ENCODE data around the gene RAD52. TPM values are rescaled to one million over a fixed set of nuclear protein-coding genes. Genes with fewer than 3 reads are reported as not detected.

RAD52 gene
- total RNA-seq, 4 donors from 2014 or later: 26.9 to 61.5 (median 27.9) TPM

DNA sequence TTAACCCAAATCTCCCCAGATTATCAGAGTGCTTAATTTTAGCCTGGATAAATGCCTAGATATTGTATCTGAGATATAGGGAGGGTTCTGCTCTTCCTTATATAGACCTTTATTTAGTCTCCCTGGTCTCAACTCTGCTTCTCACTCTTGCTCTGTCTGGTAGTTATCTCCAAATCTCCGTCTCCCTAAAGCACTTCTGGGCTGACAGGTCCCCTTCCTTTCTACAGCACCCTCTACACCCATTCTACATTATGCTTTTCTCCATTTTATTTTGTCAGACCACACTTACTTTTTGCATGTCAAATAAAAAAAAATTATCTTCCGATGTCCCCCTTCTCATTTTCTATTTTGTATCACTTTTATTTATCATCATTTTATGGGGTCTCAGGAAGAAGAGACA, 39.6 kb upstream of the RAD52 start:
- TF ChIP-seq EP300 (IDR thresholded peaks at IDR 0.05): no peak
- TF ChIP-seq POLR2A (IDR thresholded peaks at IDR 0.05): no peak
- TF ChIP-seq CTCF (IDR thresholded peaks at IDR 0.05): no peak
- H3K27ac ChIP-seq: peak overlapping the region in 3 of 4 donors; percentile 95 to 99 (median 96)
- H3K4me1 ChIP-seq: peaks cover 0 to 33% (median 14%) of the 10 kb centered on the region in 4 donors
- no peaks in the 10 kb centered on the region for H3K36me3 ChIP-seq
- no peaks in the 10 kb centered on the region for H3K9me3 ChIP-seq
- DNase-seq (ENCODE audit: low spot score in 2 of 2): no peak
- WGBS, 2 donors: 71% methylated on average over 2 of the region's 2 CpGs
- H3K27me3 ChIP-seq: no peaks in the 10 kb centered on the region
- no peak overlapping the region for H3K4me3 ChIP-seq

- WGBS, 2 donors: 71 to 75% methylated on average over 4 of the region's 4 CpGs
- Histone ChIP-seq H3K36me3 (no peaks in the 10 kb centered on the region), H3K4me3 (no peak overlapping the region), H3K4me1 (peaks cover 0 to 33% (median 14%) of the 10 kb centered on the region in 4 donors), H3K27me3 (no peaks in the 10 kb centered on the region), H3K27ac (peak overlapping the region in 2 of 4 donors; percentile 29 to 96), H3K9me3 (no peaks in the 10 kb centered on the region)
- TF ChIP-seq POLR2A (IDR thresholded peaks at IDR 0.05) (no peak), EP300 (IDR thresholded peaks at IDR 0.05) (no peak), CTCF (IDR thresholded peaks at IDR 0.05) (no peak)
- no peak for DNase-seq (ENCODE audit: low spot score in 2 of 2)
Observed at GRCh38 chr12:988646-989045, 39.2 kb upstream of the RAD52 start.

DNA sequence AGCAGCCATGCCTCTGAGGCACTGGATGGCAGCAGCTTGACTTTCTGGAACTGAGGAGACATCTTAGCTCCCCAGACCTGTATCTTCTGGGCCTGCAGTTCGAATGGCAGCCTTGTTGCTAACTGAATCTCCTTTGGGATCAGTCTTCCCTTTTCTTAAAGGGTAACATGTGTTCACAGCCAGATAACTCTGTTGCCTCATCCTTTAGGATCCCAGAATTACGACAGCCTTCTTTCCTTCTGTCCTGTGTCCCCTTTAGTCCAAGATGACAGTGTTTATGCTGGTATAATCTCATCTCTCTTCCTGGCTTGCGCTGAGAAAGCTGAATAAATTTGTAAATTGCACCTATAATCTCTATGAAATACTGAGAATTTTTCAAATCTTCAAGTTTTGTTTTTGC, 32.5 kb upstream of the RAD52 start:
- TF ChIP-seq EP300 (IDR thresholded peaks at IDR 0.05): no peak
- TF ChIP-seq CTCF (IDR thresholded peaks at IDR 0.05): no peak
- TF ChIP-seq POLR2A (IDR thresholded peaks at IDR 0.05): no peak
- no peaks in the 10 kb centered on the region for H3K27me3 ChIP-seq
- H3K4me1 ChIP-seq: no peaks in the 10 kb centered on the region
- peaks cover 0 to 4% (median 0%) of the 10 kb centered on the region in 3 donors for H3K36me3 ChIP-seq
- H3K4me3 ChIP-seq: no peak overlapping the region
- 74 to 78% methylated on average over 3 of the region's 3 CpGs for WGBS, 2 donors
- H3K9me3 ChIP-seq: no peaks in the 10 kb centered on the region
- no peak for DNase-seq (ENCODE audit: low spot score in 2 of 2)
- H3K27ac ChIP-seq: no peak overlapping the region

DNA sequence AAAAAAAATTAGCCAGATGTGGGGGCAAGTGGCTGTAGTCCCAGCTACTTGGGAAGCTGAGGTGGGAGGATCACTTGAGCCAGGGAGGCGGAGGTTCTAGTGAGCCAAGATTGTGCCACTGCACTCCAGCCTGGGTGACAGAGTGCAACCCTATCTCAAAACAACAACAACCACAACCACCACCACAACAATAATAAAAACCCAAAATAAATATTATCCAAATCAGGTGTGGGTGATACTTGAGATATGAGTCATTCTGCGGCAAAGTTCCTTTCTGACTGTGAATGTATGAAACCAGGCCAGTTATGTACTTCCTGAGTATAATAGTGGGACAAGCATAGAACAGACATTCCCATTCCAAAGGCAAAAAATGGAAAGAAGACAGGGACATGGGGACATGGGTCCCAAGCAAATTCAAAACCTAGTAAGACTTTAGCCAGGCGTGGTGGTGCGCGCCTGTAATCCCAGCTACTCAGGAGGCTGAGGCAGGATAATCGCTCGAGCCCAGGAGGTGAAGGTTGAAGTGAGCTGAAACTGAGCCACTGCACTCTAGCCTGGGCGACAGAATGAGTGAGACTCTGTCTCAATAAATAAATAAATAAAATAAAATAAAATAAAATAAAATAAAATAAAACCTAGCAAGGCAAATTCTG, 31.8 kb upstream of the RAD52 start:
- no peak for TF ChIP-seq CTCF (IDR thresholded peaks at IDR 0.05)
- no peak for TF ChIP-seq POLR2A (IDR thresholded peaks at IDR 0.05)
- no peak for TF ChIP-seq EP300 (IDR thresholded peaks at IDR 0.05)
- Histone ChIP-seq H3K27ac (no peak overlapping the region), H3K36me3 (peaks cover 0 to 10% (median 0%) of the 10 kb centered on the region in 3 donors), H3K9me3 (no peaks in the 10 kb centered on the region), H3K4me3 (no peak overlapping the region), H3K27me3 (no peaks in the 10 kb centered on the region), H3K4me1 (no peaks in the 10 kb centered on the region)
- WGBS, 2 donors: 94 to 96% methylated on average over 8 of the region's 8 CpGs
- DNase-seq (ENCODE audit: low spot score in 2 of 2): no peak

DNA sequence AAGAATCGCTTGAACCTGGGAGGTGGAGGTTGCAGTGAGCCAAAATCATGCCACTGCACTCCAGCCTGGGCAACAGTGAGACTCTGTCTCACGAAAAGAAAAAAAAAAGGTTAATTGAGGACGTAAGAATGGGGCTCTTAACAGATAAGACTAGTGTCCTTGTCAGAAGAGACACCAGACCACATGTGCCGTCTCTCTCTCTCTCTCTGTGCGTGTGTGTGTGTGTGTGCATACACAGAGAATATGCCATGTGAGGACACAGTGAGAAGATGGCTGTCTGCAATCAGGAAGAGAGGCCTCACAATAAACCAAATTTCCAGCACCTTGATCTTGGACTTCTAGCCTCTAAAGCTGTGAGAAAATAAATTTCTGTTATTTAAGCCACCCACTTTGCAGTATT, 29.9 kb upstream of the RAD52 start:
- Histone ChIP-seq H3K4me1 (no peaks in the 10 kb centered on the region), H3K9me3 (no peaks in the 10 kb centered on the region), H3K27me3 (no peaks in the 10 kb centered on the region), H3K27ac (no peak overlapping the region), H3K36me3 (peaks cover 0 to 16% (median 0%) of the 10 kb centered on the region in 3 donors), H3K4me3 (no peak overlapping the region)
- TF ChIP-seq POLR2A (IDR thresholded peaks at IDR 0.05): no peak
- TF ChIP-seq EP300 (IDR thresholded peaks at IDR 0.05): no peak
- no peak for TF ChIP-seq CTCF (IDR thresholded peaks at IDR 0.05)
- DNase-seq (ENCODE audit: low spot score in 2 of 2): no peak
- WGBS, 2 donors: 65 to 68% methylated on average over 5 of the region's 5 CpGs
